ENCODE data around the gene BUB3.

The BUB3 gene

GRCh38 chr10:123146894-123147634 is 7.1 kb upstream of the BUB3 start:
- Mint-ChIP-seq H3K9me3 (no peaks in the 10 kb centered on the region), H3K4me3 (peak overlapping the region; percentile 69), H3K36me3 (no peaks in the 10 kb centered on the region), H3K27me3 (peaks cover 49% of the 10 kb centered on the region), H3K4me1 (peaks cover 62% of the 10 kb centered on the region), H3K27ac (peak overlapping the region; percentile 8)

DNA sequence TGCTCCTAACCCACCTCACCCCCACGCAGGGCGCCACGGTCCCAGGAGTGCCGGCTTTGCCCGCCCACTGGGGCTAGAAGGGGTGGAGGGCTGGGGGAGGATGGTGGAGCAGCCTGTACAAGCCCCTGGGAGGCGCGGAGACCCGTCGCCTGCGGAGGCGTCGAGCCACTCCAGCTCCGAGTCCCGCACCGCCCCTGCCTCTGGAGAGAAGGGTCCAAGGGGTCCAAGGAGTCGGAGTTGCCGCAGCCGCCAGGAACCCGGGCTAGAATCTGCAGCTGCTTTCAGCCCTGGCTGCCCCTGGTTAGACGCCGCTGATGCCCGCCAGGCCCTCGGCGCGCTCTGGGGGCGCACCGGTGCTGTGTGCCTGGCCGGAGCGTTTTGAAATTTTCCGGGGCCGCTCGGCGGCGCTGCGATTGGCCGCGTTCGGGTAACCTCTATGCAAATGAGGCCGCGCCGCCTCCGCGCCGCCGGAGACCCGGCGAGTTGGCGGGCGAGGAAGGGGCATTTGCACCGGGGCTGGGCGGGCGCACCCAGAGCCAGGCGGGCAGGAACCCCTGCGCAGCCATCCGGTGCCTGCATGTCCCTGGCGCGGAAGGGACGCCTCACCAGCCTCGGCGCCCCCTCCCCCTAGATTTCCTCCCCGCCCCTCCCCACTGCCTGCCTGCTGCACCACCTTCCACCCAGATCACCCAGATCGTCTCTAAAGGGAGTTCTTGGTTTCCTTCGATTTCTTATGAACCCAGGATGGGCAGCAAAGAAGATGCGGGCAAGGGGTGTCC is 6.4 kb upstream of the BUB3 start, which contains the start of gene HMX2:
TSS of gene HMX2 (plus strand) at position 502 of the 779 bp plus-strand sequence. CDS start at position 745, 243 bp downstream.
- peak within 1 kb of the TSS; percentile 84 for H3K4me3 Mint-ChIP-seq
- H3K36me3 Mint-ChIP-seq = no peaks in the 10 kb centered on the region
- peaks cover 63% of the 10 kb centered on the region for H3K4me1 Mint-ChIP-seq
- peaks cover 47% of the 10 kb centered on the region for H3K27me3 Mint-ChIP-seq
- H3K27ac Mint-ChIP-seq = peak within 1 kb of the TSS; percentile 67
- no peaks in the 10 kb centered on the region for H3K9me3 Mint-ChIP-seq

DNA sequence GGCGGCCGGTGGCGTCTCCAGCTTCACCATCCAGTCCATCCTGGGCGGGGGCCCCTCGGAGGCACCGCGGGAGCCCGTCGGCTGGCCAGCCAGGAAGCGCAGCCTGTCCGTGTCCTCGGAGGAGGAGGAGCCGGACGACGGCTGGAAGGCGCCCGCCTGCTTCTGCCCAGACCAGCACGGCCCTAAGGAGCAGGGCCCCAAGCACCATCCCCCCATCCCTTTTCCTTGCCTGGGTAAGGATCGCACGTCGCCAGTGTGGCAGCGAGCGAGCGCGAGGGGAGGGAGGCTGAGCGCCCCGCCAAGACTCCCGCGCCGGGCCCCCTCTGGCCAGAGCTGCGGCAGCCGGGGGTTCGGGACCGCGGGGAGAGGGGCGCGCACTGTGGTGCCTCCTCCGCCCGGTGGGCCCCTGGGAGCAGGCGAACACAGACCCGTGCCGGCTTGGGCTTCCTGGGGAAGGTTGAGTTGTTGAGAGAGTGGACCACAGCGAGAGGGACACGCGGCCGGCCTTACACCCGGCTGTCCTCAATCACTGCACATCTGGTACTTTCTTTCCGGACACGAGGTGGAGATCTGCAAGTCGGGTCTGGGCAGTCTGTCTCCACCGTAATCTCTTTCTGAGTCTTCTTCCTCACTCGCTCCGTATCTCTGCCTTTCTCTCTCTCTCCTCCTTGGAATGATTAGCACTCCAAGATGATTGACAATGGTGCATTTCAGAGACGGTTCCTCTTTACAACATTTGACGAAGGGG is 5.6 kb upstream of the BUB3 start:
- Mint-ChIP-seq H3K4me3 (peak overlapping the region; percentile 84), H3K36me3 (no peaks in the 10 kb centered on the region), H3K4me1 (peaks cover 64% of the 10 kb centered on the region), H3K9me3 (no peaks in the 10 kb centered on the region), H3K27ac (peak overlapping the region; percentile 67), H3K27me3 (peaks cover 40% of the 10 kb centered on the region)

GRCh38 chr10:123149162-123149567 is 5.0 kb upstream of the BUB3 start:
- H3K27me3 Mint-ChIP-seq = peaks cover 36% of the 10 kb centered on the region
- peaks cover 62% of the 10 kb centered on the region for H3K4me1 Mint-ChIP-seq
- H3K4me3 Mint-ChIP-seq = peak overlapping the region; percentile 84
- peaks cover under 1% of the 10 kb centered on the region for H3K36me3 Mint-ChIP-seq
- peak overlapping the region; percentile 67 for H3K27ac Mint-ChIP-seq
- H3K9me3 Mint-ChIP-seq = no peaks in the 10 kb centered on the region

DNA sequence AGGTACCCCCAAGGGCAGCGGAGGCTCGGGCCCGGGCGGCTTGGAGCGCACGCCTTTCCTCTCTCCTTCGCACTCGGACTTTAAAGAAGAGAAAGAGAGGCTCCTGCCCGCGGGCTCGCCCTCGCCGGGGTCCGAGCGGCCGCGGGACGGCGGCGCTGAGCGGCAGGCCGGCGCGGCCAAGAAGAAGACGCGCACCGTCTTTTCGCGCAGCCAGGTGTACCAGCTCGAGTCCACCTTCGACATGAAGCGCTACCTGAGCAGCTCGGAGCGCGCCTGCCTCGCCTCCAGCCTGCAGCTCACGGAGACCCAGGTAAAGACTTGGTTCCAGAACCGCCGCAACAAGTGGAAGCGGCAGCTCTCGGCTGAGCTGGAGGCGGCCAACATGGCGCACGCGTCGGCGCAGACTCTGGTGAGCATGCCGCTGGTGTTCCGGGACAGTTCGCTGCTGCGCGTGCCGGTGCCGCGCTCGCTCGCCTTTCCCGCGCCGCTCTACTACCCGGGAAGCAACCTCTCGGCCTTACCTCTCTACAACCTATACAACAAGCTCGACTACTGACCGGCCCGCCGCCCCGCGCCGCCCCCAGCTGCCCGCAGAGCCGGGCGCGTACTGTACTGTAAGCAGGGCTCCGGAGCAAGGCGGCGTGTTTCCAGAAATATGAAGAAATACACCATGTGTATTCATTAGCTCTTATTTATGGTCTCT is 4.5 kb upstream of the BUB3 start:
- Mint-ChIP-seq H3K27ac (no peak overlapping the region), H3K4me3 (peak overlapping the region; percentile 85), H3K36me3 (peaks cover 2% of the 10 kb centered on the region), H3K27me3 (peaks cover 30% of the 10 kb centered on the region), H3K4me1 (peaks cover 56% of the 10 kb centered on the region), H3K9me3 (no peaks in the 10 kb centered on the region)

- Mint-ChIP-seq H3K36me3 (peaks cover 3% of the 10 kb centered on the region), H3K4me3 (peak overlapping the region; percentile 85), H3K9me3 (no peaks in the 10 kb centered on the region), H3K4me1 (peaks cover 53% of the 10 kb centered on the region), H3K27ac (no peak overlapping the region), H3K27me3 (peaks cover 24% of the 10 kb centered on the region)
These were observed 3.8 kb upstream of the BUB3 start for GRCh38 chr10:123150271-123150985.

DNA sequence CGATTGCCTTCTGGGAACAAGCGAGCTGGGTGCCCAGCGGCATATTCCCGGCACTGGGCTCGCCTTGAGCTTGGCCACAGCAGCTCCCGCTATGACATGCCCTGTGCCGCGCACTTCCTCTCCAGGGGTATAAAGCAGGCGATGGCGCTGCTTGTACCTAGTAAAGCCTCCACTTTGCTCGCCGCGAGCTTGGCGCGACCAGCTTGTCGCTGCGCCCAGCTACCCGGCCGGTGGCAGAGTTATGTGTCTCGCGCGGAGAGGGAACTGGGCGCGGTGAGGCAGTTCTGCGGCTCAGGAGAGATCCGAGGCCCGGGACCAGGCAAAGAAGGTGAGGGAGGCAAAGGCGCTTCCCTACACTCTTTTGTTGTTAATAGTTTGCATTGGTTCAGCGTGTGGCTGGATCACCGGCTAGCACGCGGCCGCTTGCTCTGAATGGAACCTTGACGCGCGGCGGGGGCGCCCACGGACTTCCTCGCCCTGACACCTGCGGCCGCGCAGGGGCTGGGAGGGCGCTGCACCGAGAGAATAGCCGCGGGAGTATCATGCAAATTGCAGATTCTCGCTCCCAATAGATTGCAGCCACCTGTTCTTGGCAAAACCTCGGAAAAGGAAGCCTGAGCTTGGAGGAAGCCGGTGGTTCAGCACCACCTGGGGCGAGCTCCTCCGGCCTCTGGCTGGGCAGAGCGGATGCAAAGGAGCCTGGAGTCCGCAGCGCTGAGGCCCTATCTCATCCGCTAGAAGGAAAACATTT is 3.0 kb upstream of the BUB3 start:
- peaks cover 20% of the 10 kb centered on the region for H3K27me3 Mint-ChIP-seq
- no peaks in the 10 kb centered on the region for H3K9me3 Mint-ChIP-seq
- peaks cover 5% of the 10 kb centered on the region for H3K36me3 Mint-ChIP-seq
- peaks cover 54% of the 10 kb centered on the region for H3K4me1 Mint-ChIP-seq
- peak overlapping the region; percentile 85 for H3K4me3 Mint-ChIP-seq
- peak overlapping the region; percentile 12 for H3K27ac Mint-ChIP-seq

DNA sequence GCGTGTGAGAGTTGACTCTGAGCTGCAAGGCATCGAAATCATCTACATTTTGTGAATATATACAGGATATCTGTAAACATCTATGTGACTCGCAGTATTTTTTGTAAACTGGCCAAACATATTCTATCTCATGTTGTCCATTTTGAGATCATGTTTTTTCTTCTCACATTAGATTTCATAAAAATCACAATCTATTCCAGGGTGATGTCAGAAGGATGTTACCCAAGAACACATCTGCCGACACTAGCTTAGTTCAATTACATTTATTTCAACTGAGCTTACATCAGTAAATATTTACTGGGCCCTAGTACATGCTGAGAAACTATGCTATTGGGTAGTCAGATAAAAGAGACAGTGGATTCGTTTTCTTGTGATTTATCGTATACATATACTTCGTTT is 2.5 kb upstream of the BUB3 start:
- H3K4me1 Mint-ChIP-seq = peaks cover 57% of the 10 kb centered on the region

GRCh38 chr10:123153486-123154091 is 613 bp upstream of the BUB3 start:
- Mint-ChIP-seq H3K27ac (peak overlapping the region; percentile 100), H3K27me3 (peaks cover 12% of the 10 kb centered on the region), H3K4me3 (peak overlapping the region; percentile 99), H3K9me3 (no peaks in the 10 kb centered on the region), H3K4me1 (peaks cover 68% of the 10 kb centered on the region), H3K36me3 (peaks cover 17% of the 10 kb centered on the region)

More for the DNA sequence above, 2.5 kb upstream of the BUB3 start:
- peak overlapping the region; percentile 85 for H3K4me3 Mint-ChIP-seq
- H3K27ac Mint-ChIP-seq = peak overlapping the region; percentile 12
- peaks cover 8% of the 10 kb centered on the region for H3K36me3 Mint-ChIP-seq
- no peaks in the 10 kb centered on the region for H3K9me3 Mint-ChIP-seq
- H3K27me3 Mint-ChIP-seq = peaks cover 19% of the 10 kb centered on the region

DNA sequence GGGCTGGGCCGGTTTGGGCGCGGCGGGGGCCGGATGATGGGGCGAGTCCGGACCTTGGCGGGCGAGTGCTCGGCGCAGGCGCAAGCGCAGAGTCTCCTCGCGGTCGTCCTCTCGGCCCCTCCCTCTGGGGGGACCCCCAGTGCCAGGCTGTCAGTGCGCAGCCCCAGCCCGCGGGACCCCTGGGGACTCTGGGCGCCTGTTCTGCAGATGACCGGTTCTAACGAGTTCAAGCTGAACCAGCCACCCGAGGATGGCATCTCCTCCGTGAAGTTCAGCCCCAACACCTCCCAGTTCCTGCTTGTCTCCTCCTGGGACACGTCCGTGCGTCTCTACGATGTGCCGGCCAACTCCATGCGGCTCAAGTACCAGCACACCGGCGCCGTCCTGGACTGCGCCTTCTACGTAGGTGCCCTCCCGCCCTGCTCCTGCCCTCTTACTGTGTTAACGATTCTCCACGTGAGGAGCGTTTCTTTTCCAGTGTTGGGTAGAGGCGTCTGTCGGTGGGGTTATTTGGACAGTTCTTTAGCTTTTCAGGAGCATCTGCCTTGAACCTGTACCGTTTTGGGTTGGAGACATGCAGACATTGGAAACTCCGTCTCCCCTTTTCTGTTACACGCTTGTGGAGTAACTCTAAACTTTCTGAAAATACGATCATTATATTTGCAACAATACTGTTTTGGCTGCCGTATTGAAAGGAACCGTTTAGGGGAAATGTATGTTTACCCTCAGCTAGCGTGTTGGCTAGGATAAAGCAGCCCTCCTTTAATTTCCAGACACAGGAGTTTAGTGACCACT is 706 bp downstream of the BUB3 start:
- H3K36me3 Mint-ChIP-seq = peaks cover 18% of the 10 kb centered on the region
- no peaks in the 10 kb centered on the region for H3K9me3 Mint-ChIP-seq
- H3K4me3 Mint-ChIP-seq = peak overlapping the region; percentile 99
- H3K27ac Mint-ChIP-seq = peak overlapping the region; percentile 95
- H3K4me1 Mint-ChIP-seq = peaks cover 73% of the 10 kb centered on the region
- H3K27me3 Mint-ChIP-seq = peaks cover 5% of the 10 kb centered on the region

DNA sequence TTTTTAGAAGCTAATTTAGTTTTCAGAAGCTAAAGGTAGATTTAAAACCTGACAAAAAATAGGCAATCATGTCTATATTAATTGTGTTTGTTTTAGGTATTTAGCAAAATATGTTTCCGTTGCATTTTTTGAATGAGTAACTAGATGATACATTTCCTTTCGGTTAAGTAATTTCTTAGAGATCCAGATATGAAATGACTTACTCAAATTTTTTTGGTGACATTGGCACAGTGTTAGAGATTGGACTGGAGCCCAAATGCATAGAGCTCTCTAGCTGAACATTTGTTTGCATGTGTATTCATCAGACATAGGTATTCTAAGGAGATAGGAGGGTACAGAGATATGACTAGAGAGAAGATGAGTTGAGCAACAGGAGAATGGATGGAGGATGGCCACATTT is 1.9 kb downstream of the BUB3 start:
- H3K9me3 Mint-ChIP-seq = no peaks in the 10 kb centered on the region

DNA sequence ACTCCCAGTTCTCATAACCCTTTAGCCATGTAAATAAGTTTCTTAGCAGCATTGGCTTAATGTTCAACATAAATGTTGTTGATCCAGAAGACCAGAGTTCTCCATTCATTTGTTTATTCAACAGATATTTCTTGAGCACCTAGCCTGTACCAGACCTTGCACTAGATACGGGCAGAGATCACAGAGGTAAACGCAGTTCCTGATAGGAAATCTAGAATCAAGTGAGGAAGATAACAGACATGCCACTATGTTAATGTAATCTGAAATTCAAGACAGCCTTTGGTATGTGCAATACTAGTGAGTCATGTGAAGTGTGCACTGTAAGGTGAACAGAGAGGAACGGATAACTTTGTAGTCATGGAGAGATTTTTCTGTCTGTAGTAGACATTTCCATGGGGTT is 3.0 kb downstream of the BUB3 start:
- H3K36me3 Mint-ChIP-seq = peaks cover 25% of the 10 kb centered on the region
- peak overlapping the region; percentile 99 for H3K4me3 Mint-ChIP-seq
- no peaks in the 10 kb centered on the region for H3K27me3 Mint-ChIP-seq
- H3K9me3 Mint-ChIP-seq = no peaks in the 10 kb centered on the region
- peak overlapping the region; percentile 44 for H3K27ac Mint-ChIP-seq
- H3K4me1 Mint-ChIP-seq = peaks cover 82% of the 10 kb centered on the region

More for the DNA sequence above, 1.9 kb downstream of the BUB3 start:
- peak overlapping the region; percentile 3 for H3K27ac Mint-ChIP-seq
- no peaks in the 10 kb centered on the region for H3K27me3 Mint-ChIP-seq
- peaks cover 79% of the 10 kb centered on the region for H3K4me1 Mint-ChIP-seq
- H3K4me3 Mint-ChIP-seq = peak overlapping the region; percentile 99
- peaks cover 20% of the 10 kb centered on the region for H3K36me3 Mint-ChIP-seq

- Mint-ChIP-seq H3K4me1 (peaks cover 70% of the 10 kb centered on the region), H3K27me3 (no peaks in the 10 kb centered on the region), H3K4me3 (peak overlapping the region; percentile 34), H3K27ac (peak overlapping the region; percentile 63), H3K36me3 (peaks cover 28% of the 10 kb centered on the region), H3K9me3 (no peaks in the 10 kb centered on the region)
These were observed 4.5 kb downstream of the BUB3 start for GRCh38 chr10:123158682-123159081.

Data from activated naive CD4-positive, alpha-beta T cell treated with anti-CD3 and anti-CD28 coated beads, Interleukin-2, amount 50 U/mL, for 24 hours (primary cell).